ENCODE results near the gene CORIN. TPM values are rescaled to one million over a fixed set of nuclear protein-coding genes. Genes with fewer than 3 reads are reported as not detected.

The CORIN gene
- total and polyA plus RNA-seq, 2 experiments from 2014 or later, result not detected

GRCh38 chr4:47860305-47860704, 22.4 kb upstream of the CORIN start:
- Mint-ChIP-seq H3K27ac (no peak overlapping the region), H3K4me1 (no peaks in the 10 kb centered on the region)
- ATAC-seq, result no peak

GRCh38 chr4:47858006-47858405, 20.1 kb upstream of the CORIN start:
- H3K4me3 ChIP-seq, result no peak overlapping the region
- DNase-seq (ENCODE audit: low spot score) (no peak), ATAC-seq (no peak)
- 0 out of 2 replicates have a peak, but pooled peaks cover under 1% of the 10 kb centered on the region for H3K79me2 ChIP-seq (replicated peaks; ENCODE audit: insufficient read depth)
- peaks cover 6% of the 10 kb centered on the region; the same call in 1 of the 2 replicates for H3K36me3 ChIP-seq (ENCODE audit: insufficient read depth)
- H3K9me2 ChIP-seq (ENCODE audit: insufficient read depth), result no peaks in the 10 kb centered on the region; the same call in 1 of the 2 replicates
- H4K20me1 ChIP-seq (replicated peaks; ENCODE audit: insufficient read depth), result no peaks in the 10 kb centered on the region
- no peak overlapping the region for H2AFZ ChIP-seq
- H3F3A ChIP-seq (replicated peaks; ENCODE audit: low read depth), result no peaks in the 10 kb centered on the region
- Mint-ChIP-seq H3K27ac (no peak overlapping the region), H3K4me3 (no peak overlapping the region), H3K4me1 (no peaks in the 10 kb centered on the region), H3K36me3 (ENCODE audit: low read depth) (peaks cover 19% of the 10 kb centered on the region; the same call in 2 of the 3 replicates), H3K9me3 (no peaks in the 10 kb centered on the region), H3K27me3 (ENCODE audit: insufficient read depth, low read depth, poor library complexity) (no peaks in the 10 kb centered on the region)
- no peaks in the 10 kb centered on the region for H3K27me3 ChIP-seq (ENCODE audit: insufficient read depth)
- H3K27ac ChIP-seq (ENCODE audit: low read depth), result no peak overlapping the region
- H3K4me1 ChIP-seq (ENCODE audit: insufficient read depth), result no peaks in the 10 kb centered on the region
- no peak overlapping the region for H3K4me2 ChIP-seq
- TF ChIP-seq EZH2 (IDR thresholded peaks at IDR 0.05; ENCODE audit: low read depth, unreplicated experiment), result no peak
- no peak for TF ChIP-seq CREB1 (CRISPR knock-in tag; IDR thresholded peaks at IDR 0.05; ENCODE audit: low read depth)
- no peak for TF ChIP-seq JUNB (IDR thresholded peaks at IDR 0.05; ENCODE audit: unreplicated experiment)
- no peak for TF ChIP-seq NANOG (IDR thresholded peaks at IDR 0.05; ENCODE audit: borderline replicate concordance)
- no peak for TF ChIP-seq POLR2AphosphoS5 (IDR thresholded peaks at IDR 0.05; ENCODE audit: low read depth)
- TF ChIP-seq REST (IDR thresholded peaks at IDR 0.05; ENCODE audit: unreplicated experiment), result no peak
- TF ChIP-seq ETS1 (IDR thresholded peaks at IDR 0.05), result no peak
- no peak for TF ChIP-seq ZNF331 (CRISPR knock-in tag; IDR thresholded peaks at IDR 0.05; ENCODE audit: low read depth)
- TF ChIP-seq EZH2phosphoT487 (IDR thresholded peaks at IDR 0.05; ENCODE audit: unreplicated experiment), result no peak

More at GRCh38 chr4:47860305-47860704, 22.4 kb upstream of the CORIN start:
- Histone ChIP-seq H3K9me2 (ENCODE audit: insufficient read depth) (no peaks in the 10 kb centered on the region; the same call in 1 of the 2 replicates), H3K27me3 (ENCODE audit: insufficient read depth) (no peaks in the 10 kb centered on the region), H3K36me3 (ENCODE audit: insufficient read depth) (peaks cover 6% of the 10 kb centered on the region; the same call in 1 of the 2 replicates), H3K27ac (ENCODE audit: low read depth) (no peak overlapping the region), H2AFZ (no peak overlapping the region), H3K79me2 (replicated peaks; ENCODE audit: insufficient read depth) (peaks cover 12% of the 10 kb centered on the region; the same call in 1 of the 2 replicates), H3K4me2 (no peak overlapping the region), H3F3A (replicated peaks; ENCODE audit: low read depth) (no peaks in the 10 kb centered on the region), H3K4me3 (no peak overlapping the region), H4K20me1 (replicated peaks; ENCODE audit: insufficient read depth) (no peaks in the 10 kb centered on the region), H3K4me1 (ENCODE audit: insufficient read depth) (no peaks in the 10 kb centered on the region)
- Mint-ChIP-seq H3K4me3 (no peak overlapping the region), H3K9me3 (no peaks in the 10 kb centered on the region), H3K36me3 (ENCODE audit: low read depth) (peaks cover 14% of the 10 kb centered on the region; the same call in 2 of the 3 replicates), H3K27me3 (ENCODE audit: insufficient read depth, low read depth, poor library complexity) (peaks cover 2% of the 10 kb centered on the region)
- TF ChIP-seq ETS1 (IDR thresholded peaks at IDR 0.05) (no peak), CTCF (conservative IDR thresholded peaks at IDR 0.05; ENCODE audit: low read depth in 2 of 2) (no peak), POLR2AphosphoS5 (IDR thresholded peaks at IDR 0.05; ENCODE audit: low read depth) (no peak), CREB1 (CRISPR knock-in tag; IDR thresholded peaks at IDR 0.05; ENCODE audit: low read depth) (no peak), NANOG (IDR thresholded peaks at IDR 0.05; ENCODE audit: borderline replicate concordance) (no peak), EZH2phosphoT487 (IDR thresholded peaks at IDR 0.05; ENCODE audit: unreplicated experiment) (no peak), STAT1 (IDR thresholded peaks at IDR 0.05; ENCODE audit: unreplicated experiment) (no peak)
- DNase-seq (ENCODE audit: low spot score), result no peak

All from GM23338 (cell line).